Measurements from ENCODE around the gene SKAP1.
"Not testable (repeated sequence)": the region's sequence is repeated elsewhere in the genome, so short reads cannot be mapped to it uniquely, and the experiment has no call there.

Gene SKAP1

GRCh38 chr17:48449335-48449734 is 19.3 kb upstream of the SKAP1 start:
- not testable (repeated sequence) for DNase-seq (ENCODE audit: low read depth in 1 of 2, low spot score in 1 of 2)

DNA sequence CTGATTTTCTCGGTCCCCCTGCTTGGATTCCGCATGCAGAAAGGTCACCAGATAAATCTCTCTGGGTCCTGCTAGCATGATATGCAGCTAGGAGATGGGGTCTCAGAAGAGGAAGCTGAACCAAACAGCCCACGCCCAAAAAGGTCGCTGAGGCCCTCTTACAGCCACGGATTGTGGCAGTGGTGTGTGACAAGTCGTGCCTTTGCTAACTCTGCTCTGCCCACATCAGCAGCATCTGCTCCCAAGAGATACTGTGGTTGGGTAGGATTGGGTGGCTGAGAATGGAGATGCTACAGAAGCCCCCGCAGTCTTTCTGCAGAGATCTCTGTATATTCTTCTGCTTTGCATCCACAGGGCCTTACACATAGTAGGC is 15.2 kb upstream of the SKAP1 start:
- DNase-seq (ENCODE audit: low read depth in 1 of 2, low spot score in 1 of 2): no peak

DNA sequence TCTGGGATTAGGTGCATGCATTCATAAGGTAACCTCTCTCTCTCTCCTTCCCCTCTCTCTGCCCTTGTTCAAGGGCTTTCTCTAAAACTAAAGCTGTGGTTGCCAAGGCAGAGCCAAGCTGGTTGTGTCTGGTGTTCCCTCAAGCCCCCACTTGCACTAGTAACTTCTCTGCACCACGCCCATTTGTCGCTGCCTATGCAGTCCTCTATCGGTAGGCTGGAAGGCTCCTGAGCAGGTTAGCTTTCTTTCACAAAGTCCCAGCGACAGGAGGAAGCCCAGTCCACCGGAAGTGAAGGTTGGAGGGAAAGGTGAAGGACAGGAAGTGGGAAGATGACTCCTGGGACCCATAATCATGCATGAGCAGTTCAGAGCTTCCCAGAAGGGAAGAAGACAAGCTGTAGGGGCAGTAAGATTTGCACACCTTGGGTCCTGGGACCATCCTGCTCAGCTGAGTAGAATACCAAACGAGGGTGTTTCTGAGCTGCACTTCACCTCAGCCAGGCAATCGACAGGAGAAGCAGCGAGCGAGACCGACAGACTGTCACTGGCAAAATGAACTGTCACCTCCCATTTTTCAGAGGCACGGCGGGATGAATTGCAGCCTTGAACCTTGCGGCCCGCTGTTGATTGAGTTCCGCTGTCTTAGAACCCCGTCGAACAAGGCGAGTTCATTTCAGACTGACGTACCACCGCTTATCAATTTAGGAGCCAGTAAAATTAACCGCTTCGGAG is 14.7 kb upstream of the SKAP1 start:
- no peak for DNase-seq (ENCODE audit: low read depth in 1 of 2, low spot score in 1 of 2)

DNA sequence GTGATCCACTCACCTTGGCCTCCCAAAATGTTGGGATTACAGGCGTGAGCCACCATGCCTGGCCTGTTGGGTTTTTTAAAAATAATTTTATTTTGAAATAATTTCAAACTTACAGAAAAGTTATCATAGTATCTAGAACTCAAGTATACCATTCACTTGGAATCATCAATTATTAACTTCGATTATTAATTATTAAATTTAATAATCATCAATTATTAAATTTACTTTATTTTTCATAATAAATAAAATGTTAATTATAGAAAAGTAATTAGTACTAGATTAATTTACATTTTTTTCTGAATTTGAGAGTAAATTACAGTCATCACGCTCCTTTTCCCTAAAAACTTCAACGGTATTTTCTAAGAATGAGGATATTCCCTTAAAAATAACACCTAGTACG is 13.7 kb upstream of the SKAP1 start:
- no peak for DNase-seq (ENCODE audit: low read depth in 1 of 2, low spot score in 1 of 2)

DNA sequence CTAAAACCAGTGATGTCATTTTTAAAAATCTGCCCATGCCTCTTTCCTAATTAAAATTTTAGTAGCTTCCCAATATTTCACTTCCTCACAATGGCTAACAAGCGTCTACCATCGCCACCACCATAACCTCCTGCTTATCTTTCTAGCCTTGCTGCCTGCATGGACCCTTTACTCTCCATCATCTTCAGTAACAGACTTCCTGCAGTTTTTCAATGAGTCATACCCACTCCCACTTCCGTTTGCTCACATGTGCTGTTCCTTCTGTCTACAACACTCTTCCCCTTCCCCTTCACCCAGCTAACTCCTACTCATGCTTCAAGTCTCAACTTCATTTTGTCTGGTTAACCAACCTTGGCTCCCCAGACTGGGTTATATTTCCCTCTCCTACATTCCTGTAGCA is 12.8 kb upstream of the SKAP1 start:
- no peak for DNase-seq (ENCODE audit: low read depth in 1 of 2, low spot score in 1 of 2)

DNA sequence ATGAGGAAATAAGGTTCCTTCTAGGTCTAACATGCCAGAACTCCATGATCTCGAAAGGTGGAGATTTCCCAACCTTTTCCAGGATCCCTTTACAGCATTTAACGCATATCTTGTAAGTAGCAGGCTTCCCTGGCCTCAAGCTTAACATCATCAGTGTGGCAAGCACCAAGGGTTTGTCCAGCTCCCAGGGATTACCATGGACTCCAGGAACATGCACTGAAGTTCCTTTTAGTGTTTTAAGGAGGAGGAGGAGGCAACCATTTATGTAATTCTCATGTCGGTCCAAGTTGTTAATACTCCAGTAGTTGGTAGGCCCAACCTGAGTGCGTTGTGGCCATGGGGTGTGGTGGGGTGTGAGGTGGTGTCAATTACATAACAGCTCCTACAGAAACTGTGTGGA is 11.8 kb upstream of the SKAP1 start:
- DNase-seq (ENCODE audit: low read depth in 1 of 2, low spot score in 1 of 2): no peak

- peak in 1 of 2 donors; percentile 13 for DNase-seq (ENCODE audit: low read depth in 1 of 2, low spot score in 1 of 2)
Observed at GRCh38 chr17:48441231-48441711, 11.3 kb upstream of the SKAP1 start.

GRCh38 chr17:48440669-48441068 is 10.7 kb upstream of the SKAP1 start:
- DNase-seq (ENCODE audit: low read depth in 1 of 2, low spot score in 1 of 2): no peak

GRCh38 chr17:48439875-48440505 is 10.0 kb upstream of the SKAP1 start:
- peak in 1 of 2 donors; percentile 21 for DNase-seq (ENCODE audit: low read depth in 1 of 2, low spot score in 1 of 2)

- no peak for DNase-seq (ENCODE audit: low read depth in 1 of 2, low spot score in 1 of 2)
Observed at GRCh38 chr17:48439110-48439850, 9.3 kb upstream of the SKAP1 start.

- no peak for DNase-seq (ENCODE audit: low read depth in 1 of 2, low spot score in 1 of 2)
Observed at GRCh38 chr17:48438516-48439061, 8.6 kb upstream of the SKAP1 start.

DNA sequence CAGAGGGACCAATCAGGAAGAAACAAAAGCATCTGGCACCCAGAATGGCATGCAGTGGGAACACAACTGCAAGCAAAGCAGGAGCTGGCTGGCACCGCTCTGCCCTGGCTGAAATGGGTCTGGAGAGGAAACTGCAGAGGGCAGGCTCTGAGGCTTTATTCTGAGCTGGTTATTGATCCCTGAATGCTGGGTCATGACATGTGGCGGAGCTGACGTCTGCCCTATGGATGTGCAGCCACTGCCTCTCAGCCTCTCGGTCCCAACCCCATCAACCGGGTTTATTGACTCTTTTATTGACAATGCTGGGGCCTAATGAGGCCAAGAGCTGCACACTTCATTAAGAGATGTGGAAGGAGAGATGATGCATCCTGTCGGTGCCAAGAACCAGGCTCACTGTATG is 3.9 kb upstream of the SKAP1 start:
- no peak for DNase-seq (ENCODE audit: low read depth in 1 of 2, low spot score in 1 of 2)

GRCh38 chr17:48432820-48433775 is 3.1 kb upstream of the SKAP1 start:
- no peak for DNase-seq (ENCODE audit: low read depth in 1 of 2, low spot score in 1 of 2)

GRCh38 chr17:48429156-48429555 is 858 bp downstream of the SKAP1 start:
- peak in 1 of 2 donors; percentile 8 for DNase-seq (ENCODE audit: low read depth in 1 of 2, low spot score in 1 of 2)

GRCh38 chr17:48427598-48427997 is 2.4 kb downstream of the SKAP1 start:
- peak; percentile 36 to 44 for DNase-seq (ENCODE audit: low read depth in 1 of 2, low spot score in 1 of 2)

GRCh38 chr17:48426761-48427500 is 3.1 kb downstream of the SKAP1 start:
- DNase-seq (ENCODE audit: low read depth in 1 of 2, low spot score in 1 of 2): no peak

DNA sequence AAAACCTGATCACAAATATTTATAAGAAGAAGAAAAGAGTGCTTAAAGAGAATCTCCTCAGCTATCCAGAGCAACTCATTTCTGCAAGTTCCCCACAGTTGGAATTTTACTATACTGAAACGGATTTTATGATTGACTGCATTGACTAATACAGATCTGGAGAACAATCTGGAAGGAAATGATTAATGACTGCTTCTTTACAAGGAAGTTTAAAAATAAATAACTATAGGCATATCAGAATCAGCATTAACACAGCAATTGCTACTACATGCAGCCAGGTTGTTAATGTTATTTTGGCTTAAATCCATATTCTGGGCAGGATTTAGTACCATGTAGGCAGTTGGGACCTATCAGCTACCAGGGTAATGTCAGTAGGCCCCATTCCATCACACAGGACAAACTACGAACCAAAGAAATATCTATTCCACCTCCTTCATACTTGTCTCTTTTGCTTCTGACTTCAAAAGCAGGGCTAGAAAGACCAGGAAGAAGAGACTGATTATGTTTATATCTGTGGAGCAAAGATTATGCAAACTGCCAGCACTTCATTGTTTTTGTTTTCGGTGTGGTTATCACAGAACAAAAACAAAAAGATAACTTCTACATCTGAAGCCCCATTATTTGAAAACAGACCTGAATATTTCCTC is 3.9 kb downstream of the SKAP1 start:
- DNase-seq (ENCODE audit: low read depth in 1 of 2, low spot score in 1 of 2): no peak

DNA sequence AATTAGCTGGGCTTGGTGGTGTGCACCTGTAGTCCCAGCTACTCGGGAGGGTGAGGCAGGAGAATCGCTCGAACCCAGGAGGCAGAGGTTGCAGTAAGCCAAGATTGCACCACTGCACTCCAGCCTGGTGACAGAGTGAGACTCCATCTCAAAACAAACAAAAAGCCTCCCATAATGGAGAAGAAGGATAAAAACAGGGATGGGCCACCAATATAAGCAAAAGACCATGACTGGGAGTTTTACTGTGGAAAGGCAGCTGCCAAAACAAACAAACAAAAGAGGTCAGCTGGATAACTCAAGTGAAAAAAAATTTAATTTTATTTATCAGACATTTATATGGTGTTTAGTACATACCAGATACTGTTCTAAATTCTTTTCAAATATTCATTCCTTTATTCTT is 8.0 kb downstream of the SKAP1 start:
- not testable (repeated sequence) for DNase-seq (ENCODE audit: low read depth in 1 of 2, low spot score in 1 of 2)

GRCh38 chr17:48420823-48421222 is 9.2 kb downstream of the SKAP1 start:
- no peak for DNase-seq (ENCODE audit: low read depth in 1 of 2, low spot score in 1 of 2)
